COR-L47 (cell line): ENCODE measurements around the gene CLTB.

Experiments used
- DNase-seq: peaks from one replicate; lab custom pipeline; 2025; lab: John Stamatoyannopoulos, UW

CLTB gene

DNA sequence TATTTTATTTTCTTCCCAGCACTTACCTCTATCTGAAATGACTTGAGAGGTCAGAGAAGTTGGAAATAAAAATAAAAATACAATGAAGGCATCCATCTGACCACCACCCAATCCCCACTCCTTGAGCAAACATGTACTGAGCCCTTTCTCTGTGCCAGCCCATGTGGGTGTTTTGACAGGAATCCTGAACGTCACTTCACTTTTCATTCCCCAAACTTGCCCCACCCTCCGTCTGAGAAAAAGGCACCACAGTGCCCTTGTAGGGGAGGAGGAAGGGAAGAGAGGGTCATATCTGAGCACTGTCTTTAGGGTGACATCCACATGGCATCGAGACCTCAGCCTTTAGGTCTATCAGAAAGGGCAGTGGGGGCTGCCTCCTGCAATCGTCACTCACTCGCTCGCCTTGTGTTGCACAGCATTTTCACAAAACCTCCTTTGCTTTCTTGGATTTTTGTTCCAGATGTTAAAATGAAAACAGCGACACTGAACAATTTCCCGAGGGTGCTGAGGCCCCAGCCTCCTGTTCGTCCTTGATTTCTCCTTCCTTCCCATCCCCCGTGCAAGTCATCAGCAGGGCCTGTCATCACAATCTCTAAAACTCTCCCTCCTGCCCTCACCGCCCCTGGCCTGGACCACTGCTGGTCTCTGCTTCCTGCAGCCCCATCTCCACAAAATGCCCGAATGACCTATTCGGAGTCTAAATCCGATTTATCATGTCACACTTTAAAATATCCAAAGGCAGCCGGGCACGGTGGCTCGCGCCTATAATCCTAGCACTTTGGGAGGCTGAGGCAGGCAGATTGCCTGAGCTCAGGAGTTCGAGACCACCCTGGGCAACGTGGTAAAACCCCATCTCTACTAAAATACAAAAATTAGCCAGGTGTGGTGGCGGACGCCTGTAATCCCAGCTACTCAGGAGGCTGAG lies 14.8 kb downstream of the CLTB start:
- no peak for DNase-seq

DNA sequence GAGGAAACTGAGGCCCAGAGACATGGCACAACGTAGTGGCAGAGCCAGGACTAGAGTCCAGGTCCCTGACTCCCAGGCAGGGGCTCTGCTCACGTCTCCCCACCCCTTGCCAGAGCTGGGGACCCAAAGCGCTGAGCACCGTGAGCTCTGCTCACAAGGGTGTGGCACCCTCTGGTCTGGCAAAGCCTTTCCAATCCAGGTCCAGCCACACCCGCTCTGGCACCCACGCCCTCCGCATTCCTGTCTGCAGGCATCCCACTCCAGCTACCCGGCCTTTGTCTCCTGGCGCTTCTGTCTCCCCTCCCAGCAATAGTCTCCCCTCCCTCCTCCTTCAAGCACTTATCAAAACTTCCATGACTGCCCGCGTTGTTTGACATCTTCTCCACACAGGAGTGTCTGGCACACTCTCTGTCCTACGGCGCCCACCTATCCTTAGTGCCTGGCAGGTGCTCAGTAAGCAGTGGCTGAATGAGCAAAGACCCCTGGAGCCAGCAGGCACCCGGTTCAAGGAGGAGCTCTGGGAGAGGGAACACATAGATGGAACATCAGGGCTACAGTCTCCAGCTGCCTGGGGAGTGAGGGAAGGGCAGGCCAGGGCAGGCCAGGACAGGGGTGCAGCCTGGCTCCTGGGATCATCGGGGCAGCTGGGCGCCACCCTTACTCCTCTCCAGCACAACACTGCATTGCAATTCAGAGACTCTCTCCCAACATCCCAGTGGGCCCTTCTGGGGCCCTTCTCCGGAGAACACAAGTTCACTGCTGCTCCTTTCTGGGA lies 15.8 kb downstream of the CLTB start:
- no peak for DNase-seq

DNA sequence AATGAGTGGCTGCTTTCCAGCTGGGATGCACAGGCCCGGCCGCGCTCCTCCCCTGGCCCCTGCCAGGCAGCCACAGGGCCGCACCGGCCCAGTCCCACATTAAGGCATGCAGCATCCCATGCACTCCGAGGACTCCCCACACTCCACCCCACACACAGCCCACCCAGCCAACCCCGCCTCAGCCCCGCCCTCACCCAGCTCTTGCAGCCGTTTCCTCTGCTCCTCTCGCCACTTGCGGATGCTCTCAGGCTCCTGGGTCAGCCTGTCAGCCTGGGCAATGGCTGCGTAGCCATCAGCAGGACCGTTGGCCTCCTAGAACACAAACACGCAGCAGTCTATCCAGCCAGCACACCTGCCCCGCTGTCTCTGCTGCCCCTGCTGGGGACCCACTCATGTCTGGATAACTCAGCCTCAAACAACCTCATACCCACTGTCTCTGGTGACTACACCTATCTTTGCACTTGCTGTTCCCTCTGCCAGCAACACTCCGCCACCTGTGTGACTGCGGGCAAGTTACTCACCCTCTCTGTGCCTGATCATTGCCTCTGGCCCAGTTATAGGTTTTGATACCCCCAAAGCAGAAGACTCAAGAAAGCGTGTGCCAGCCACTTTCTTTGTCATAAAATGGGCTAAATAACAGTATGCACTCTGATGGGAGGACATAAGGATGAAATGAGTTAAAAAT lies 18.5 kb downstream of the CLTB start:
- DNase-seq, result no peak

DNA sequence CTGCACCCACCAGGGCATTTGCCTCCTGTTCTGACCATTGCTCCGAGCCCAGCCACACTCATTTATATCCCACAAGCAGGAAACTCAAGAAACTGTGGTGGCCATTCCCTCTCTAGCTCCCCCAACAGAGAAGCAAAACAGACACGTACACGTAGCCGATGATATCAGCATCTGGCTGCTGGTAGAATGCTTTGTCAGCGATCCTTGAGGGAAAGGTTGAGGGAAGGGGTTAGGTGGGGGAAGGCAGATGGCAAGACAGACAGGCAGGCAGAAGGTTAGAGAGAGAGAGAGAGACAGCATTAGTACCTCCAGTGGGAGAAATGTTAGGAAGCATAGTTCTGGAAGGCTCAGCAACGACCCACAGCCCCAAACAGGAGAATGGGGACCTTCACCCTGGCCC lies 20.0 kb downstream of the CLTB start:
- no peak for DNase-seq

DNA sequence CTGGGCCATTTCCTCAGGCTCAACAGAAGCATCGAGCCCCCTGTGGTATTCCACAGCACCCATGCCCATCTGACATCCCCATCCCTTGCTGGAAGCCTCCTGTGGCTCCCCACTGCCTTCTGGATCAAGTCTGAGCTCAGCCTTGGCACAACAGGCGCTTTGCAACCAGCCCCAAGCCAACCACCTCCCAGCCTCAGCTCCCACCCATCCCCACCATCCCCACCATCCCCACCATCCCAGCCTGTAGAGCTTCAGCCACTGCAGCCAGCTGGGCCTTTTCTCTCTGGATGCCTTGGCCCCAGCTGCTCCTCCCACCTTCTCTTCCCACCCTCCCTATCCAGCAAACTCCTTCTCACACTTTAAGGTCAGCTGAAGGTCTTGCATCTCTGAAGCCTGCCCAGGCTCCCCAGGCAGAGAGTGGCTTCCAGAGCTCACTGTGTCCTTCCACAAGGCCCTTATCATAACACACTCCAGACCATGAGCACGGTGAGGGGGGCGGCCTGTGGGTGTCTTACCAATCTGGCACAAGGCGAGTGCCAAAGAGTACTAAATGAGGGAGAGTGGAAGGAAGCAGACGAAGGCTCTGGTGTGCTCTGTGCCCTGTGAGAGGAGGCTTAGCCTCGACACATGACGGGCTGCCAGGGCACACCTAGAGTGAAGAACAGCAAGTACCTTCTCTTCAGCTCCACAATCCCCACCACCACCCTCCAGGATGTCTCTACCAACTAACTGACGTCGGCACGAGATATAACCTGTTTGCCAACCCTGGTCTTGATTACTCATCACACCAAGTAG lies 21.3 kb downstream of the CLTB start:
- no peak for DNase-seq

DNA sequence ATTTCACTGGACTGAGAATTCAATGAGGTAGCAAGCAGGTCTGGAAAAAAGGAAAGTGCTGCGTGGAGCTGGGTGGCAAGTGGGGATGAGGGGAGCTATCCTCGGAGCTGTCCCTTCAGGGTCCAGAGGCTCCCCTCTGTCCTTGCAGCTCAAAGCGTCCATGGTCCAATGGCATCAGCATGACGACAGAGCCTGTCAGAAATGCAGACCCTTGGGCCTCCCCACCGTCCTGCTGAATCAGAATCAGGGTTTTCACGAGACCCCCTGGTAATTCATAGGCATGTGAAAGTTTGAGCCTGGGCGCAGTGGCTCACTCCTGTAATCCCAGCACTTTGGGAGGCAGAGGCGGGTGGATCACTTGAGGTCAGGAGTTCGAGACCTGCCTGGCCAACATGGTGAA lies 22.2 kb downstream of the CLTB start:
- no peak for DNase-seq

DNA sequence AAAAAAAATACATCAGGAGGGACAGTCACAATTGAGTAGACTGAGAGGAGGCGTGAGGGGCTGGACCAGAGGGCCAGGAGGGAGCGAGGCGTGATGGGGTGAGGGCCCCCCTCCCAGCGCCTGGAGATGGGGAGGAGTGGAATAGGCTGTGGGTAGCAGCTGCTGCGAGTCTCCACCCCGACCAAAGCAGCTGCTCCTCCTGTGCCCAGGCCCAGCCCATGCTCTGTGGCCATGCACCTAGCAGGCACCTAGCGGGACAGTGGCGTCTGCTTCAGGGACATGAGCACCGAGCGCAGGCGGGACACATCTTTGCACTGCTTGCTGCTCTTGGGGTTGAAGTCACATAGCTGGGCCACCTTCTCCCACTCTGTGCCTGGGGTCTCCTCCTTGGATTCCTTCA lies 23.8 kb downstream of the CLTB start:
- DNase-seq, result no peak

DNA sequence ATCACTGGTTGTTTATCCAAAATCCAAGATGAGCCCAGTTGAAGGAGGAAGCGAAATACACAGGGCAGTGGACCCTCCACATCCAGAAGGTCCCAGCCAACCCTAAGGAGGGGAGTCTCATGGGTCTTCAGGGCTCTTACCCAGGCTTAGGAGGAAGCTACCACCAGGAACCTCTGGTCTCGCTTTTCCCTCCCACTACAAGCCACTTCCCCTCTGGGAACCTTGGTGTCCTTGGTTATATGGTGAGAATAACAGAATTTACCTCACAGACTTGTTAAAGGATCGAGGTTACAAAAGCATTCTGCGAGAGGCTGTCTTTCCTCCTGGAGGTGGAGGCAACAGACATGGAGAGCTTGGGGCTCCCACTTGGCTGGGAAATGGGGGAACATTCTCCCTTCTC lies 24.3 kb downstream of the CLTB start:
- no peak for DNase-seq

DNA sequence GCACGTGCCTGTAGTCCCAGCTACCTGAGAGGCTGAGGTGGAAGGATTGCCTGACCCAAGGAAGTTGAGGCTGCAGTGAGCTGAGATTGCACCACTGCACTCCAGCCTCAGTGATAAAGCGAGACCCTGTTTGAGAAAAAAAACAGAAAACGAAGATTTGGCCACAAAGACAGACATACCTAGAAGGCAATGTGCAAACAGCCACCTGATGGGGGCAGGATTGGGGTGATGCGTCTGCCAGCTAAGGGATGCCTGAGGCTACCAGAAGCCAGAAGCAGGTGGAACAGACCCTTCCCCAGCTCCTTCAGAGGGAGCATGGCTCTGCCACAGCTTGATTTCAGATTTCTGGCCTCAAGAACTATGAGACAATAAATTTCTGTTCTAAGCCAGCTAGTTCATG lies 24.9 kb downstream of the CLTB start:
- DNase-seq, result no peak

DNA sequence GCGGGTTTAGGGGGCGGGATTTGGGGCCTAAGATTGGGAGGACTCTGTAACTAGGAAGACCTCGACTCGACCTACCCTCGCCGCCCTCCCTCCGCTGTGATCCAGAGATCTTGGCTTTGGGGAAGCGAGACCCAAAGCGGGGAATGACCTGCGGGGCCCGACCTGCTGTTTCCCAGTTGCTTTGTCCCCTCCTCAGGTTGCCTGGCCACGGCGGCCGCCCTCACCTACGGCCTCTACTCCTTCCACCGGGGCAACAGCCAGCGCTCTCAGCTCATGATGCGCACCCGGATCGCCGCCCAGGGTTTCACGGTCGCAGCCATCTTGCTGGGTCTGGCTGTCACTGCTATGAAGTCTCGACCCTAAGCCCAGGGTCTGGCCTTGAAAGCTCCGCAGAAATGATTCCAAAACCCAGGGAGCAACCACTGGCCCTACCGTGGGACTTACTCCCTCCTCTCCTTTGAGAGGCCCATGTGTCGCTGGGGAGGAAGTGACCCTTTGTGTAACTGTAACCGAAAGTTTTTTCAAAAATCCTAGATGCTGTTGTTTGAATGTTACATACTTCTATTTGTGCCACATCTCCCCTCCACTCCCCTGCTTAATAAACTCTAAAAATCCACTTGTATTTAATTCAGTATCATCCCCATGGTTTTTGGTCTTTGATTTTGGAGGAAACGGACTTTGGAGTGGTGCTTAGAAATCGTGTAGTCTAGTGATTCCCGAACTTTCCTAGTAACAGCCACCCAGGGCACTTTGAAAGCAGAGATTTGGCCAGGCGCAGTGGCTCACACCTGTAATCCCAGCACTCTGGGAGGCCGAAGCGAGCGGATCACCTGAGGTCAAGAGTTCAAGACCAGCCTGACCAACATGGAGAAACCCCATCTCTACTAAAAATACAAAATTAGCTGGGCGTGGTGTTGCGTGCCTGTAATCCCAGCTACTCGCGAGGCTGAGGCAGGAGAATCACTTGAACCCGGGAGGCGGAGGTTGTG lies 26.9 kb downstream of the CLTB start:
- peak; percentile 57 for DNase-seq

DNA sequence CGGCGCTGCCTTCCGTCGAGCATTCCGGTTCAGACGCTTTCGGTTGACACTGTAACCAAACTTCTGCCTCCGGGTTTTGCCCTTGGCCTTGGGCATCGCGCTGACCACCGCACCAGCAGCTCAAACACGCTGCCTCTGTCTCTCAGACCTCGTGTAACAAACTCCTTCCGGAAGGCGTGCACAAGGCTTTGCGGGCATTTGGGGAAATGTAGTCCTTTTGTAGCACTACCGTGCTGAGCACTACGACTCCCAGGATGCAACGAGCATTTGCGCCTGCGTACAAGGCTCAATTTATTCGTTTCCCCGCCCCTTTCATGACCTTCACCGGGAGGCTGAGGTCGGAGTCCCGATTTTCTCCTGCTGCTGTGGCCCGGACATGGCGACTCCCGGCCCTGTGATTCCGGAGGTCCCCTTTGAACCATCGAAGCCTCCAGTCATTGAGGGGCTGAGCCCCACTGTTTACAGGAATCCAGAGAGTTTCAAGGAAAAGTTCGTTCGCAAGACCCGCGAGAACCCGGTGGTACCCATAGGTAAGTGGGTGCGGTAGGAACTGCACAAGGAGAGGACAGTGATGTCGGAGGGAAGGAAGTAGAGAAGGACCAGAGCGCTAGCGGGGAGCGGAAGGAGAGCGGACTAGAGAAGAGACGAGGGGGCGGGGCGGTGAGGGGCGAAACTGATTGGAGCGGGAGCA lies 27.8 kb downstream of the CLTB start, which contains the start of the genes HIGD2A and NOP16:
Gene HIGD2A, plus strand, starts transcription at position 308 of the 691 bp plus-strand sequence. Its CDS starts 69 bp downstream, at position 377.
Gene NOP16, minus strand, starts transcription at position 155 of the 691 bp plus-strand sequence. Its CDS starts 59 bp downstream, at position 96.
- DNase-seq, result peak; percentile 98

DNA sequence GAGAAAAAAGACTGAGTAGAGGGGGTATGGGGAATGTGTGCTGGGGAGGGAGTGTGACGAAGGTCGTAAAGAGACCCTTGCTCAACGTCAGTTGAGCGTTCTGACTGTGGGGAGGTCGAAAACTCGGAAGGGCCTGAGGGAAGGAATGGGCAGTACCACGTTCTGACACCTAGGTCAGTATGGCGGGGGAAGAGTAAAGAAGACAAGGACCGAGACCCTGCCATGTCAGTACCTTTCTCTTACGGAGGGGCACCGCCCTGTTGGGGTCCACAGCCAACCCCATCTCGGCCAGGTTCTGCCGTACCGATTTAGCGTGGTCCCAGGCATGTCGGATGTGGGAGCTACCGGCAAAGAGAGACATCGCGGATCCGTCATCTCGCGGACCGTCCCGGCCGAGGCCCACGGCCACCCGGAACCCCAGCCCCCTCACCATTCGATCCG lies 28.3 kb downstream of the CLTB start:
- DNase-seq, result no peak

DNA sequence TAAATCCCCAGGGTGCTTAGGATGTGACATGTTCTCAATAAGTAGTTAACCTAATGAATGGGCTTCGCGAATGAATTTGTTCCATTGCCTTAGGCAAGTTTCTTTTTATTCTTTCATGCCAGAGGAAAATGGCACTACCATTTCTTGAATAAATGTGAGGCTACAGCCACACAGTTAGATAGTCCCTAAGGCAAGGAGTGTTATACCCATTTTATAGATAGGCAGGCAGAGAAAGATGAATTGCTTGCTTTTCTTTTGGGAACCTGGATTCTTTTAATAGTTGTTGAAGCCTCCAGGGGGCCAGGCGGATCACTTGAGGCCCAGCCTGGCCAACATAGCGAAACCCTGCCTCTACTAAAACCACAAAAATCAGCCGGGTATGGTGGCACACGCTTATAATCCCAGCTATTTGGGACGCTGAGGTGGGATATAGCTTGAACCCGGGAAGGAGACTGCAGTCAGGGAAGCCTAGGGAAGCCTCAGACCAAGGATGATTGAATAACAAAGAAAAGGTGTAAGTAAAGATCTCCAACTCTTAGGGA lies 28.9 kb downstream of the CLTB start:
- no peak for DNase-seq

DNA sequence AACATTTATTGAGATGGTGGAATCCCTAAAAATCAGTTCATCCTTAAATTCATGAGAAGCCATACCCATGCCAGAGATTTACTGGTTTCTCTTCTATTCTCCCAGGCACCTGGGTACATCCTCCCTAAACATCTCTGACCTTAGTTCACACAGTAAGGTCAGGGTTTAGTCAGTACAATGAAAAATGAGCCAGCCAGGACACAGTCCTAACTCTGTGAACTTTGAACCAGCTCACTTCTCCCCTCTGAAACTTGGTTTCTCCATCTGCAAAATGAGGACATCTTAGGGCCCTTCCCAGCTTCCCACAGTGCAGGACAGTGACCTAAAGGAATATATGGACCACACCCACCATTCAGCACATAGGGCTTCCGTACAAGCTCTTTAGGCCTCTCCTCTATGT lies 29.8 kb downstream of the CLTB start:
- DNase-seq, result no peak

DNA sequence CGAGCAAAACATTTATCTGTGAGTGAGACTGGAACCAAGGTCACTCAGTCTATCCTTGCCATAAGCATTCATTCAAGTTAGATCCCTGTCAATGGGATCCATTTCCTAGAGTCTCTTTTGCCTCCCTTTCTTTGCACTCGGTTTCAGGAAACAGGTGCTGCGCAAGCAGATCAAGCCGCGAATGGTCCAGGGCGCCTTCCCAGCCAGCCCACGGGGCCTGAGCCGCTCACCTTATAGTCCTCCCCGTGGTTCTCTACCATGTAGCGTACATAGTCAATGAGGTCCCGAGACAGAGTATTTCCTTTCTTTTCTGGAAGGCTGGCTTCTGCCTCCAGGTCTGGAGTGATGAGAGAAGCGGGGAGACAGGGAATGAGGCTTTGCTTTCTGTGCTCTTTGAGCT lies 31.3 kb downstream of the CLTB start:
- DNase-seq, result no peak

DNA sequence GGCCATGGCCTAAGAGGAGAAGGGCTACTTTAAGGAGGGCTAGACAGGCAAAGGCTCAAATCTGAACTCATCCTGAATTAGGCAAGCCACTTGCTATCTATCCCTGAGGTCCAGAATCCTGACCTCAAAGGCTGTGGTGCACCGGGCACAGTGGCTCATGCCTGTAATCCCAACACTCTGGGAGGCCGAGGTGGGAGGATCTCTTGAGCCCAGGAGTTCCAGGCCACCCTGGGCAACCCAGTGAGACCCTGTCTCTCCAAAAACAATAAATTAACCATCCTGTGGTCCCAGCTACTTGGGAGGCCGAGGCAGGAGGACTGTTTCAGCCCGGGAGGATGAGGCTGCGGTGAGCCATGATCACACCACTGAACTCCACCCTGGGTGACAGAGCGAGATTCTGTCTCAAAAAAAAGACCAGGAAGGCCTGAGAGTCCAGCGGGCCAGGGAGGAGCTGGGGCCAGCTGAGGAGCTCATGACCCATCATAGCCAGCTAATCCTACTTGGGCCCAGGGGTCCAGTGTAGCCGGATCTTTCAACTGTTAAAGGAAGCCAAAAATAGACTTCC lies 31.9 kb downstream of the CLTB start:
- no peak for DNase-seq

DNA sequence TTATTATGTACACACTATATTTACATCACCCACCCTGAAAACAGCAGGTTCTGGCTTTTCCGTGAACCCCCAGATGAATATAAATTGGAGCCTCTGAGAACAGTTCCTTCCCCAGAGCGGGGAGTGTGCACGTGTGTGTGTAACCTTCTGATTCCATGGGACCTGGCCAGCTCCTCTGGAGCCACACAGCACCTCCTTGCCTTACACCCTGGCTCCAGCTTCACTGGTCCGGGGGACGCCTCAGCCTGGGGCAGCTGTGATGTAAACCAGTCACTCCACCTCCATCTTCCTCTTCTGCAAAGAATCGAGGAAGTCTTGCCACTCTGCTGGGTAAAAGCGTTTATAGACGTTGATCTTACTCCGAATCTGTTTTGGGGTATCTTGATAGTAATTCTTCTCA lies 32.4 kb downstream of the CLTB start:
- no peak for DNase-seq

DNA sequence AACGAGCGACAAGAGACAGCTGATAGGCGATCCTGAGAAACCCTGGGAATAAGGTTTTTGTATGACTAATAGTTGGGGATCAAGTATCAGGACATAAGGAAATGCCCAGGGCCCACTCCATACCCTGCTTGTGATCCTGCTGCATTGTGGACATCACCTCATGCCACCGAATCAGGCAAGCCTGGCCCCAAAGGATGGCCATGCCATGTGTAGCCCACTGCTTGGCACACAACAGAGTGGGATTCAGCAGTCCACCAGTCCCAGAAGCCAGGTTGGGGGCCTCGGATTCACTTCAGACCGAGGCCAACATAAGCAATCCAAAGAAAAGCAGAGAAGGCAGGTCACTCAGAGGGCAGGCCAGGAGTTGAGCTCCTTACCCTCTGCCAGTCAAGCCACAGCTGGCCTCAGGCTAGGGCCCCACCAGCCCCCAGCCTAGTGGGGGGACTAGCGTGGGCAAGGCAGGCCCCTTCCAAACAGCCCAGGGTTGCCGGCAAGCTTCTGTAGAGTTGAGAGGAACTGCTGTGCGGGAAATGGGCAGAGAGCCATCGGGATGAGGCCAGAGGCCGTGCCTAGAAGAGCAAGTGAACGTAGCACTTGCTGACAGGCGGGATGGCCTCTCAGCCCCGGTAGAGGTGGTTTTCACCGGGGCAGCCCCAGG lies 33.0 kb downstream of the CLTB start:
- no peak for DNase-seq

DNA sequence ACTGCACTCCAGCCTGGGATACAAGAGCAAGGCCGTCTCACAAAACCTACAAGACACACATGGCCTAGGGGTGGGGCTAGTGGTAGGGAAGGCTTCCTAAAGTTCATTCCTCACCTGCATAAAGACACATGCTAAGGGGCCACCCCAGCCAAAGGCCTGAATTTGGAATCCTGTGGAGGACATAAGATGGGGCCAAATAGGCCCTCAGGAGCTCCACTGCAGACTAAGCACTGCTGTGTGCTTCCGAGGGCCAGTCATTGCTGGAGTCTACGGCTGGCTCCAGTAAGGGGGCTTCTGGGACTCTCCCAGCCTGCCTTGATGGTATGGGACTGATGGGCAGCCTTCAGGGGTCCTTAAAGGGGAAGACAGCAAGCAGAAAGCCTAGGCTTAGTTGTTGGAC lies 33.6 kb downstream of the CLTB start:
- no peak for DNase-seq
